NCI-H2227 (cell line): ENCODE data around the gene CSPG4.
"Not testable (repeated sequence)": the region's sequence is repeated elsewhere in the genome, so short reads cannot be mapped to it uniquely, and the experiment has no call there.

ENCODE experiments used
- DNase-seq: peaks from one replicate; lab custom pipeline; 2025; ENCODE audit not compliant: unreplicated experiment; lab: John Stamatoyannopoulos, UW

CSPG4 gene

DNA sequence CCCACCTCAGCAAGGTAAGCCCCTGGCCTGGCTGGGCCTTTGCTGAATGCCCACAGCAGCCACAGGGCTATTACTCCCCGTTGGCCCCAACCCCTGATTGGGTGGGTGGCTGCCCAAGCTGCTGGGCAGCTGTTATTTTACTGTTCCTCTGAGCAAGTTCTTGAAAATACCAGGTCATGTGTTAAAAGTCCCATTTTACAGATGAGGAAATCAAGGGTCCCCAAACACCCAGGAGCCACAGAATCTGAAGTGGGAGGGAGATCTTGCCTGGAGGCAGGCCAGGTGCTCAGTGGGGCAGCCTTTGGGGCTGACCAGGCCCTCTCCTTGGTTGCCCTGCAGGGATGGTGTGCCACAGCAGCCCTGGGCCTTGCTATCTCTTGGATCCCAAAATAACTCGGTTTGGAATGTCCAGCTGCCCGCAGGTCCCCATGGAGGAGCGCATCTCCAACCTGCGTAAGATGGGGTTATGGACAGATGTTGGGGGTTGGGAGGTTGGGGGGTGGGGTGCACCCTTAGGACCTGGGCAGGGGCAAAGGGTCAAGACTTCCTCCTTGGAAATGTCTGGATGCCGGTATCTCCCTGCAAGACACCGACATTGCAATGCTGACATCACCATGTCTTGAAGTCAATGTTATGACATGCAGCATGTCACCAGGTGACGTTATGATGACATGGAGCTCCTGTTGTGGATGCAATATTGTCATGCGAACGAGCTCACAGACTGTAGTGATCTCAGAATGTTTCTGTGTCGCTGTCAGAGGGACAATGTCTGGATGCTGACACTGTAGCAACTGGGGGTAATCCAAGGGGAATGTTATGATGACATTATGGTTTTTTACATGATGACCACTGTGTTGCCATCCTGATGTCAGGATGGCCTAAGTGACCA is 13.3 kb upstream of the CSPG4 start:
- no peak for DNase-seq

DNA sequence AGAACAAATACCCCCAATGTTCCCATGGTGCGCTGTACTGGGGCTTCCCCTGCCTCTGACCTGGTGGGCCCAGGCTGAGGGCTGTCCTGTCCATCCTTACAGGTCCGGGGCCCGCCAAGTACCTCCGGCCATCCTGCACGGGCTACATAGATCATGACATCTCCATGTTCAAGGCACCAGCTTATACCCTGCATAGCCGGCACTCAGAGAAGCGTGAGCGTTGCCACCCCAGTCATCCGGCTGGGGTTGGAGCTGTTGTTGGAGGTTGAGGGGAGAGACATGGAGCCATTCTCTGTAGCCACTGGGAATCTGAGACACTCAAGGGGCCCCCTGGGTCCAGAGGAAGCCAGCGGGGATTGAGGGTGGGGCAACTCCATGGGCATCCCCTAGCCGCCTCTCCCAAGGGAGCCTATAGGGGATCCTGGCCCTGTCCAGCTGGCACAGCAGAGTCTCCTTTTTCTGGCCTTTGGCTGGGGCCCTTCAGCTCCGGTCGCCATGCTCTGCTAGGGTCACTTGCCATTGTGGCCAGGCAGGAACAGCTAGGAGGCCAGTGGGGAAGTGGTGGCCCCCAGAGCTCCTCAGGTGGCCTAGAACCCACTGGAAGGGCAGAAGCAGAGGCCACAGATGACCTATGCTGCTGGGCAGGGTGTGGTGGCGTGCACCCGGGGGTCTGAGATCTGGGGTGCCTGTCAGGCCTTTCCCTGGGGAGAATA is 12.5 kb upstream of the CSPG4 start:
- DNase-seq: no peak

DNA sequence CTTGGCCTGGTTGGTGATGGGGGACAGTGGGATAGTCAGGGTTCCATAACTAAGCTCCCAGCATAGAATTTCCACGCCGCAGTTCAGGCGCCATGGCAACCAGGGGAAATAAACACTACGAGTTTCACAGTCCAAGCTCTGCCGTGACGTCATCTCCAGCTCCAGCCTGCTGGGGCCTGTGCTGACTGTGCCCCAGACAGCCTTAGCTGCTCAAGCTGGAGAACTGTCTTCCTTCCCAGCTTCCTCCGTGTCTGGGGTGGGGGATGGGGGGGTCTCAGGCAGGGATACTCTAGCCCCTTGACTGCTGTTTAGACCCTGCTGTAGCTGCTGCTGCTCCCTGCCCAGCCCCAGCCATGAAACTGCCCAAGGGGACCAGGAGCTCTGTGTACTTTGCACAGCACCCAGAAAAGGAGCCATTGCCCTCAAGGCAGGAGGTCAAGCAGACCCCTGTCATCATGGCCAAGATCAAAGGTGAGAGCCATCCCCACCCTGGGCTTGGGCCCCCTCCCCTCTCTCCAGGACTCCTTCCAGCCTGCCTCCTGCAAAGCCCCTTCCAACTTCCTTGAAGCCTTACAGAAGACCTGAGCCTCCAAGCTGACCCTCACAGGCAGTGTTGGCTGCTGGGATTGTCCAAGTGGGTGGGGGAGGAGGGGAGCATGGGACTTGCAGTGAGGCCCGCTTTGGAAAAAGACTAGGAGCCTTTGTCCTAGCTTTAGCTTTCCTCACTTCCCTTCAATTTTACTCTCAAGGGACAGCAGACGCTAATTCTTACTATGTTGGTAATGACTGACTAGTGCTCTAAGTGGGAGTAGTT is 11.4 kb upstream of the CSPG4 start:
- DNase-seq: peak; percentile 85

GRCh38 chr15:75723171-75723846 is 10.7 kb upstream of the CSPG4 start:
- peak; percentile 8 for DNase-seq

DNA sequence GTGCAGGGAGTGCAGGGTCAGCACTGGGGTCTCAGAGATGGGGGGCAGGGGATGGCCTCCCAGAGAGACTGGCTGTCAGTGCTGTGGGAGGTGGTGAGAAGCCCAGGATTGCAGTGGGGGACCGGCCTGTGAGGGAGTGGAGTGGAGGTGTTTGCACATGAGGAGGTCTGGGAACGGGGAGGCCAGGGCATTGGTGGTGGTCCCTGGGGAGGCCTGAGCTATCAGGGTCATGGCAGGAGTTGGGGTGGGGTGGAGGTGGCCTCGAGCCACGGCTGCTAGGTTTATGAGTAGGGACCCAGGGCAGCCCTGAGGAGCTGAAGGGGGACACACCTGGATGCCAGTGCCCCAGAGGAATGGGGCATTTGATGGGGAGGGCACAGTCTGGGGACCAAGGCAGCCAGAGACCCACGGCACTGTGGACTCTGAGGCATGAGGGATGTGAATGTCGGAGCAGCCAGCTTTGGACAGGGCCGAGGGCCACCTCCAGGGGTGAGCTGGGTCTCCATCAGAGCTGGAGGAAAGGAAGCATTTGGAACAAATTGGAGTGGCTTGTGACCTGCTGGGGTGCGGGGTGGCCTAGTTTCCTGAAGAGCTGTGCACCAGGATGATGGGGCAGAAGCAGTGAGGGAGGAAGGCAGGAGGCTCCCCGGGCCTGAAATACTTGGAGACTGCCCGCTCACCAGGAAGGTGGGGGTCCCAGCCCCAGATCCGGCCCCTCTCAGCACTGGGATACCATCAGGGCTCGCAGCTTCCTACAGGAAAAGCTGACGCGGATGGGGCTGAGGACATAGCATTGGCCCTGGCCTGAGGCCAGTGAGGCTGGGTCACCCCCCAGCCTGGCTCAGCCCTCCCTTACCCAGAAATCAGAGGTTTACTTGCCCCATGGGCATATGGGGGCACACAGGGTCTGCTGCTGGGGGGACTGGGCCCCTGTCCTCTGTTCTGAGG is 9.5 kb upstream of the CSPG4 start:
- no peak for DNase-seq

- DNase-seq: no peak
Measured at GRCh38 chr15:75721480-75721922, 8.9 kb upstream of the CSPG4 start.

DNA sequence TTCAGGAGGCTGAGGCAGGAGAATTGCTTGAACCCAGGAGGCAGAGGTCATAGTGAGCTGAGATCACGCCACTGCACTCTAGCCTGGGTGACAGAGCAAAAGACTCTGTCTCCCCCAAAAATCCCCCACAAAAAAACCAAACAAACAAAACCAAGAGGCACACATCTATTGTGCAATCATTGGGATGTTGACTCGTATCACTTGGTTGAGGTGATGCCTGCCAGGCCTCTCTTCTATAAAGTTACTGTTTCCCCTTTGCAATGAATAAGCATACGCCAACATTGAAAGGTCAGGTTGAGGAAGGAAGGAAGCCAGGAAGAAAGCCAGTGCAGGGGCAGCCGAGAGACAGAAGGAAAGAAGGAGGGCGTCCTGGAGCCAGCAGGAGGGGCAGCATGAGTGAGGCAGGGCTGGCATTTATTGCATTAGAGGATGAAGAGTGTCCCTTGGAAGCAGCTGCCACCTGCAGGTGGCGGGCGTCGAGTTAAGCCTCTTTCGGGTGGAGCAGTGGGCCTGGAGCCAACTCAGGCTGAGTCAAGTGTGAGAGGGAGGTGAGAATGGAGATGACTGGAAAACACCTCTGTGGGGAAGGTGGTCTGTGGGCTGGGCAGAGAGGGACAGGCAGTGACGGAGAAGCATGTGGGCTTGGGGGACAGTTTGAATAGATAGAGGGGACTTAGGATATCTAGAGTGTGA is 8.3 kb upstream of the CSPG4 start:
- DNase-seq: peak; percentile 63

DNA sequence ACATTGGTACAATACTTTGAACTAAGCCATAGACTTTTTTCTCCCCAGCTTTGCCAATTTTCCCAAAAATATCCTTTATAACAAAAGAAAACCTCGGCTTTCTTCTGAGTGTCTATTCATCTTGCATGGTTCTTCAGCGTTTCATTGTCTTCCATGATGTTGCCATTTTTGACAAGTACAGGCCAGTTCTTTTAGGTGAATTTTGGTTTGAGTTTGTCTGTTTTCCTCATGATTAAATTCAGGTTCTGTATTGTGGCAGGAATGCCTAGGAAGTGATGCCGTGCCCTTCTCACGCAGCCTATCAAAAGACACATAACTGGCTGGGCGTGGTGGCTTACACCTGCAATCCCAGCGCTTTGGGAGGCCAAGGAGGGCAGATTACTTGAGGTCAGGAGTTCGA is 7.6 kb upstream of the CSPG4 start:
- no peak for DNase-seq

GRCh38 chr15:75718328-75718727 is 5.7 kb upstream of the CSPG4 start:
- no peak for DNase-seq

DNA sequence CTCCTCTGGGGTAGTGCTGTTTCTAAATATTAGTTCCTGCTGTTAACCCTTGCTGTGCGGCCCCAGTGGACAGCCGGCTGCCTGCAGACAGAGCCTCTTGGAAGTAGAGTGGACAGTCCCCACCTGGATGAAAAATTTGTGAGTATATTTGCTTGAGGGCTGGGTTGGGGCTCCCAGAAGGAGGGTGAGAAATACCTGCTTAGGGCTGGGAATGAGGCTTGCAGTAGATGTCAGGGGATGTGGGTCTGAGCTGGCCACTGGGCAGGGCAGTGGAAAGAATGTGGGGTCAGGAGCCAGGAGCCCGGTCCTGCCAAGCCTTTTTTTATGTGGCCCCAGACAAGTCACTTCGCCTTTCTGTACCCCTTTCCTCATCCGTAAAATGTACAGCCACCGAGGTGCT is 4.4 kb upstream of the CSPG4 start:
- DNase-seq: not testable (repeated sequence)

GRCh38 chr15:75716249-75716950 is 3.8 kb upstream of the CSPG4 start:
- not testable (repeated sequence) for DNase-seq

DNA sequence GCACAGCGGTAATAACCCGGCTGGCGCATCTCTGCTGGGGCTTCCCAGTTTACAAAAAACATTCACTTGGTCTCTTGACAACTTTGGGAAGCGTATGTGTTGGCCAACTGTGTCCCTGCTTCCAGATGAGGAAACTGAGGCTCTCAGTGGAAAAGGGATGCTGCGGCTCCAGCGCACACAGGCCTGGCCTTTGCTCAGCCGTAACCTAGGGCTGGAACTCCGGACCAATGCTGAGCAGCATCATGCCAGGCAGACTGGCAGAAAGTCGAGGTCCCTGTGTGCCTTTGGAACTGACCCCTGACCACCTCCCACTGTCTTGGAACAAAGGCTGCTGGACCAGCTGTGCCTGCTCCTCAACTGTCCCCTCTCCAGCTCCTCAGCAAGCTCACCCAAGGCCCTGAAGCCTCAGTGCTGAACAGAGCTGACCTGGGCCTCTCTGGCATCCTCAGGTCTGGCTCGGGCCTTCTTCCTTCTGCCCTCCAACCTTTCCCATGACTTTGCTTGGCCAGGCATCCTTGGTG is 2.7 kb upstream of the CSPG4 start:
- not testable (repeated sequence) for DNase-seq

DNA sequence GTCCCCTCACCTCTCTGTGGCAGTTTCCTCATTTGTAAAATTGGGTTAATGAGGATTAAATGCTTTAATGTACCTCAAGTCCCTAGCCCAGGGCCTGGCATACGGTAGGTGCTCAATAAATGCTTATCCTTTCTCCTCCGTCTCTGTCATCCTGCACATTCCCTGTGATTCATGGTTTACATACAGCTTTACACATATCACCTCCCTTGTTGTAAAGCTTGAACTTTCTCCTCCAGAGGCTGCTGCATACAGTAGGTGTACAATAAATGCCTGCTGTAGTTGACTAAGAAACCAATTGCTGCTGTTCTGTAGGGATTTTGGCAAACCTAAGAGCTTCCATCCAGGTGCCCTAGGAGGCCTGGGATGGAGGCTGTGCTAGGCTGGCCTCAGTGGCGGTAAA is 1.5 kb upstream of the CSPG4 start:
- no peak for DNase-seq

DNA sequence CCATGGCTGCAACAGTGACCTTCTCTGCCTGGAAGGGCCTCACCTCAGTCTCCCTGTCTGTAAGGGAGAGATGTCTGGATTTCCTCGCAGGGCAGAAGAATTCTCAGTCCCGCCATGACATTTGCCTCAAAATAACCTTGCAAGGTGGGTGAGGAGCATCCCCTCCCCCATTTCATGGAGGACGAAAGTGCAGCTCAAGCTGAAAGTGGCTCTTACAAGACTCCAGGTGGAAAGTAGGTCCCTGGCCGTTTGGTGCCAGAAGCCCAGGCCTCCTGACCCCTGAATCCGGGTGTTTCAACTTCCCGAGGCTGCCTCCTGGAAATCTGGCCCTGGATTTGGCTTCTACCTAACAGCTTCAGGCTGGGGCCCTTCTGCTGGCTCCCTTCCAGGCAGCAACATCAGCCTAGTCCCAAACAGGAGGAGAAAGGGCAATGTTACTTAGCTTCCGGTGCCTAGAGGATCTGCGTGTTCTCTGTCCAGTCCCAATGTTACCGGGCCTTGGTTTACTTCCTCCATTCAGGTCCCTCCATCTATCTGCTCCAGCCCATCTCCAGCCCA is 769 bp upstream of the CSPG4 start:
- peak; percentile 10 for DNase-seq

GRCh38 chr15:75711495-75711894 is 1.2 kb downstream of the CSPG4 start:
- not testable (repeated sequence) for DNase-seq

- DNase-seq: not testable (repeated sequence)
Measured at GRCh38 chr15:75710874-75711273, 1.8 kb downstream of the CSPG4 start.

GRCh38 chr15:75709458-75709857 is 3.2 kb downstream of the CSPG4 start:
- not testable (repeated sequence) for DNase-seq

- DNase-seq: no peak
Measured at GRCh38 chr15:75706682-75706954, 6.0 kb downstream of the CSPG4 start.
